Measurements from ENCODE around the gene AFMID.

DNA sequence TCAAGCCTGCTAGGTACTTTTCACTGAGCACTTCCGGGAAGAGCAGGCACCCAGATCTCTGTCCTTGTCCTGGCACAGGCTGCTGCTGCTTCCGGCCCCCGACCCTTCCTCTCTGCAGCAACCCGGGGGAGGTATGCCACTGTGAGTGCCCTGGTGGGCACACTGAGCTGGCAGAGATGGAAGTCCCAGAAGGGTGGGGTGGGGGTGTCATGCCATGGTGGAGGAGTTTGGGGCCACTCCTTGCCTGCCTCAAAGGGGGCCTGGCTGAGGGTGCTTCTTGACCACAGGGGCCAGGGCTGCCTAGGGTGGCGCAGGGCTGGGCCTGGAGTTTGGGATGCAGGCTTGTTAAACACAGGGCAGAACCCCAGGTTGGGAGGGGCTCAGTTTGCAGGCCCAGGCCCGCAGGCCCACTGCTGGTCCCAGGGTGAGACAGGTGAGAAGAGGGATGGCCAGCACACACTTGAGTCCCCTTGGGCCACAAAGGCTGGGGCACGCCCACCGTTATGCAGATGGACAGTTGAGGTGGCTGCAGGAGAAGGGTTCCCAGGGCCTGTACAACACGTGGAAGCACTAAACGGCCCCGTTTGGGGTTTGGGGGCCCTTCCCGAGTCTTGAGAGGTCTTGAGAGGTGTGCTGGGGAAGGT lies 53.0 kb downstream of the AFMID start:
- TF ChIP-seq, protein P1, sequence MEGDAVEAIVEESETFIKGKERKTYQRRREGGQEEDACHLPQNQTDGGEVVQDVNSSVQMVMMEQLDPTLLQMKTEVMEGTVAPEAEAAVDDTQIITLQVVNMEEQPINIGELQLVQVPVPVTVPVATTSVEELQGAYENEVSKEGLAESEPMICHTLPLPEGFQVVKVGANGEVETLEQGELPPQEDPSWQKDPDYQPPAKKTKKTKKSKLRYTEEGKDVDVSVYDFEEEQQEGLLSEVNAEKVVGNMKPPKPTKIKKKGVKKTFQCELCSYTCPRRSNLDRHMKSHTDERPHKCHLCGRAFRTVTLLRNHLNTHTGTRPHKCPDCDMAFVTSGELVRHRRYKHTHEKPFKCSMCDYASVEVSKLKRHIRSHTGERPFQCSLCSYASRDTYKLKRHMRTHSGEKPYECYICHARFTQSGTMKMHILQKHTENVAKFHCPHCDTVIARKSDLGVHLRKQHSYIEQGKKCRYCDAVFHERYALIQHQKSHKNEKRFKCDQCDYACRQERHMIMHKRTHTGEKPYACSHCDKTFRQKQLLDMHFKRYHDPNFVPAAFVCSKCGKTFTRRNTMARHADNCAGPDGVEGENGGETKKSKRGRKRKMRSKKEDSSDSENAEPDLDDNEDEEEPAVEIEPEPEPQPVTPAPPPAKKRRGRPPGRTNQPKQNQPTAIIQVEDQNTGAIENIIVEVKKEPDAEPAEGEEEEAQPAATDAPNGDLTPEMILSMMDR (IDR thresholded peaks at IDR 0.05): no peak
- no peak for TF ChIP-seq ZFX (IDR thresholded peaks at IDR 0.05; ENCODE audit: borderline replicate concordance)

Measured in 22Rv1 (cell line).